ENCODE data around the gene NECAB3.

Gene NECAB3

DNA sequence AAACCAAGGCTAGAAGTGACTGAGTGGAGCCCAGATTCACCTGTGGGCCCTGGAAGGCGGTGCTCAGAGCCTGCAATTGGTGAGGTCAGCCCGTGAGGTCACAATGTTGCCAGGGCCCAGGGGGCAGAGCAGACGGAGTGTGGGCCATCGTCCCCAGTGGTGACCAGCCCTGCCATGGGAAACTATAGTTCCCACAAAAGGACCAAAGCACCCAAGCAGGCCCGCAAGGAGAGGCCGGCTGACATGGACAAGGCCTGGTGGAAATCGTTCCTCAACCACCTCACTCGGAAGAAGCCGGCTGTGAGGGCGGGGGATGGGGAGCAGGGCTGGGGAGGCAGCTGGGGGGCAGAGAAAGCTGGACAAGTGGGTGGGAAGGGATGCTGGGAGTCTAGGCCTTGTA is 12.1 kb downstream of the NECAB3 start, which contains the start of gene C20orf144:
C20orf144 (plus strand) TSS at position 156 of the 400 bp plus-strand sequence; CDS start at position 175, 19 bp downstream.
- TF ChIP-seq, protein P1, sequence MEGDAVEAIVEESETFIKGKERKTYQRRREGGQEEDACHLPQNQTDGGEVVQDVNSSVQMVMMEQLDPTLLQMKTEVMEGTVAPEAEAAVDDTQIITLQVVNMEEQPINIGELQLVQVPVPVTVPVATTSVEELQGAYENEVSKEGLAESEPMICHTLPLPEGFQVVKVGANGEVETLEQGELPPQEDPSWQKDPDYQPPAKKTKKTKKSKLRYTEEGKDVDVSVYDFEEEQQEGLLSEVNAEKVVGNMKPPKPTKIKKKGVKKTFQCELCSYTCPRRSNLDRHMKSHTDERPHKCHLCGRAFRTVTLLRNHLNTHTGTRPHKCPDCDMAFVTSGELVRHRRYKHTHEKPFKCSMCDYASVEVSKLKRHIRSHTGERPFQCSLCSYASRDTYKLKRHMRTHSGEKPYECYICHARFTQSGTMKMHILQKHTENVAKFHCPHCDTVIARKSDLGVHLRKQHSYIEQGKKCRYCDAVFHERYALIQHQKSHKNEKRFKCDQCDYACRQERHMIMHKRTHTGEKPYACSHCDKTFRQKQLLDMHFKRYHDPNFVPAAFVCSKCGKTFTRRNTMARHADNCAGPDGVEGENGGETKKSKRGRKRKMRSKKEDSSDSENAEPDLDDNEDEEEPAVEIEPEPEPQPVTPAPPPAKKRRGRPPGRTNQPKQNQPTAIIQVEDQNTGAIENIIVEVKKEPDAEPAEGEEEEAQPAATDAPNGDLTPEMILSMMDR (IDR thresholded peaks at IDR 0.05; ENCODE audit: low read length): no peak
- no peak for TF ChIP-seq EZH2 (IDR thresholded peaks at IDR 0.05; ENCODE audit: borderline replicate concordance, low read length)
- Histone ChIP-seq H3F3A (ENCODE audit: insufficient read depth, low read length) (no peaks in the 10 kb centered on the region), H3K4me1 (ENCODE audit: insufficient read depth, low read length, severe bottlenecking) (peaks cover 53% of the 10 kb centered on the region), H3K27me3 (ENCODE audit: insufficient read depth, low read length) (no peaks in the 10 kb centered on the region), H3K4me2 (ENCODE audit: low read length) (peak within 1 kb of the TSS; percentile 85), H4K20me1 (ENCODE audit: insufficient read depth, low read length) (no peaks in the 10 kb centered on the region), H3K79me2 (ENCODE audit: insufficient read depth, low read length) (no peaks in the 10 kb centered on the region), H3K36me3 (ENCODE audit: insufficient read depth, low read length) (peaks cover 49% of the 10 kb centered on the region), H3K4me3 (ENCODE audit: low read depth, low read length, poor library complexity, severe bottlenecking) (peak within 1 kb of the TSS; percentile 70), H2AFZ (ENCODE audit: low read length) (no peak within 1 kb of the TSS), H3K9me3 (ENCODE audit: low read length) (no peaks in the 10 kb centered on the region), H3K9me2 (ENCODE audit: low read depth, low read length) (no peaks in the 10 kb centered on the region), H3K27ac (ENCODE audit: low read depth, low read length, poor library complexity, severe bottlenecking) (peak within 1 kb of the TSS; percentile 65), H3K9ac (ENCODE audit: low read length) (peak within 1 kb of the TSS; percentile 86)

DNA sequence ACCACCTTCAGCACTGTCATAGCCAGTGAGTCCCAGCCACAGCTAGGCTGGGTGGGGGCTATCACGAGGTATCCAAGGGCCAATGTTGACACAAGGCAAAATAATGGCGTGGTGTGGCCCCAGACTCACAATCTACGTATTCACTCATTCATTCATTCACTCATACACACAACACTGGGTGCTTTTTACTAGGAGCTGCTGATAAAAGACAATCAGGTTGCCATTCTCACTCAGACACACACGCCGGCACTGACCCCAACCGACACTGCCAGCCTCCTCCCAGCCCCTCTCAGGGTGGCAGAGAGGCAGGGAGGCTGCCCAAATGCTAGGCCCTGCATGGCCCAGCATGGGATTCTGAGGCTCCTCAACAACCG is 13.6 kb downstream of the NECAB3 start:
- H3K36me3 ChIP-seq (ENCODE audit: insufficient read depth, low read length): peaks cover 64% of the 10 kb centered on the region
- H3K4me1 ChIP-seq (ENCODE audit: insufficient read depth, low read length, severe bottlenecking): peaks cover 40% of the 10 kb centered on the region
- TF ChIP-seq, protein P1 (IDR thresholded peaks at IDR 0.05; ENCODE audit: low read length): no peak
- no peak for TF ChIP-seq EZH2 (IDR thresholded peaks at IDR 0.05; ENCODE audit: borderline replicate concordance, low read length)
- H3K9ac ChIP-seq (ENCODE audit: low read length): no peak overlapping the region
- H3K9me2 ChIP-seq (ENCODE audit: low read depth, low read length): no peaks in the 10 kb centered on the region
- no peaks in the 10 kb centered on the region for H4K20me1 ChIP-seq (ENCODE audit: insufficient read depth, low read length)
- no peak overlapping the region for H3K27ac ChIP-seq (ENCODE audit: low read depth, low read length, poor library complexity, severe bottlenecking)
- no peak overlapping the region for H3K4me3 ChIP-seq (ENCODE audit: low read depth, low read length, poor library complexity, severe bottlenecking)
- no peak overlapping the region for H3K4me2 ChIP-seq (ENCODE audit: low read length)
- H3K9me3 ChIP-seq (ENCODE audit: low read length): no peaks in the 10 kb centered on the region
- no peaks in the 10 kb centered on the region for H3K79me2 ChIP-seq (ENCODE audit: insufficient read depth, low read length)
- H2AFZ ChIP-seq (ENCODE audit: low read length): no peak overlapping the region
- H3F3A ChIP-seq (ENCODE audit: insufficient read depth, low read length): no peaks in the 10 kb centered on the region
- no peaks in the 10 kb centered on the region for H3K27me3 ChIP-seq (ENCODE audit: insufficient read depth, low read length)

DNA sequence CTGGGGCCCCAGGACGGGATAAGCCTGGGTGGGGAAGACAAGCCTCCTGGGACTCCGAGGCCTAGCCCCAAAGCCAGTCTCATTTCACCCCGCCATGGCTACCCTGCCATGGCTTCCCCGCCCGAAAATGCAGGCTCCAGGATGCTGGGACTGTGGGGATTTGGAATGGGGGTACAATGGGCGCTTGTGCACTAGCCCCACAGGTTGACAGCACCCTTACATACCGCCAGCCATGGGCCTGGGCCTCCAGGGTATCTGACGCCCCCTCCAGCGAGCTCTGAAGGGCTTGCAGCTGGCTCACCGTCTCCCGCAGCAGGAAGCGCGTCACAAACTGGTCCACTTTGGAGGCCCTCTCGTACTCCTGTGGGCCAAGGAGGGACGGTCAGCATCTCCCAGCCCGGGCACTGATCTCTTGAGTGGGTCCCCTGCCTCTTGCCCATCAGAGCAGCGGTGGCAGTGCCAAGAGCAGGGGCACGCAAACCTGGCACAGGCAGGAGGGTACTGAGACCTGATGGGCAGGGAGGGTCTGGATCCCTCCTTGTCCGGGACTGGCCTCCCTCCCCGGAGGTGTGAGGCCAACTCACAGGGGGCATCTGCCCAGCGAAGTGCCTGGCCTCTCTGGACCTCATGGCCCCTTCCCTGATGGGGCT is 14.1 kb downstream of the NECAB3 start:
- Histone ChIP-seq H3K27ac (ENCODE audit: low read depth, low read length, poor library complexity, severe bottlenecking) (peak overlapping the region; percentile 39), H3K4me2 (ENCODE audit: low read length) (no peak overlapping the region), H3K9me3 (ENCODE audit: low read length) (no peaks in the 10 kb centered on the region), H4K20me1 (ENCODE audit: insufficient read depth, low read length) (no peaks in the 10 kb centered on the region), H3F3A (ENCODE audit: insufficient read depth, low read length) (no peaks in the 10 kb centered on the region), H3K79me2 (ENCODE audit: insufficient read depth, low read length) (no peaks in the 10 kb centered on the region), H3K4me3 (ENCODE audit: low read depth, low read length, poor library complexity, severe bottlenecking) (no peak overlapping the region), H3K4me1 (ENCODE audit: insufficient read depth, low read length, severe bottlenecking) (peaks cover 35% of the 10 kb centered on the region), H3K9me2 (ENCODE audit: low read depth, low read length) (no peaks in the 10 kb centered on the region), H3K27me3 (ENCODE audit: insufficient read depth, low read length) (no peaks in the 10 kb centered on the region), H3K9ac (ENCODE audit: low read length) (no peak overlapping the region), H3K36me3 (ENCODE audit: insufficient read depth, low read length) (peaks cover 66% of the 10 kb centered on the region), H2AFZ (ENCODE audit: low read length) (no peak overlapping the region)
- TF ChIP-seq, protein P1 (IDR thresholded peaks at IDR 0.05; ENCODE audit: low read length): no peak
- TF ChIP-seq EZH2 (IDR thresholded peaks at IDR 0.05; ENCODE audit: borderline replicate concordance, low read length): no peak
